8988T (cell line): ENCODE measurements around the gene RWDD4.
"Not testable (repeated sequence)": the region's sequence is repeated elsewhere in the genome, so short reads cannot be mapped to it uniquely, and the experiment has no call there.

Experiments
- DNase-seq: peaks from one replicate; pipeline ENCODE4 v3.0.0; 2011

RWDD4 gene

DNA sequence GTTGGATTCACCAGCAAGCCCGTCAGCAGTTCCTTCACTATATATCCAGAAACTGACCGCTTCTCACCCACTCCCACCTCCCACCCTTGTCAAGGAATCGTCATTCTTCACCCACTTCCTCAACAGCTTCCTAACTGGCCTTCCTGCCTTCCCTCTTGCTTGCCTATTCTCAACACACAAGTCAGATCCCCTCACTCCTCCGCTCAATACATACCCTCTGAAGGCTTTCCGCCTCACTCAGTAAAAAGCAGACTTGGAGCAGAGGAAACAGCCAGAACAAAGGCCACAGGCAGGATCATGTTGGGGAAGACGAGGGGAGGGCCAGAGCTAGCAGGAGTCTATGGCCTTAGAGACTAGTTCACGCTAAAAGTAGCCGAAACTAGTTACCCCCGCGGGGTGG is 23.7 kb downstream of the RWDD4 start:
- no peak for DNase-seq

DNA sequence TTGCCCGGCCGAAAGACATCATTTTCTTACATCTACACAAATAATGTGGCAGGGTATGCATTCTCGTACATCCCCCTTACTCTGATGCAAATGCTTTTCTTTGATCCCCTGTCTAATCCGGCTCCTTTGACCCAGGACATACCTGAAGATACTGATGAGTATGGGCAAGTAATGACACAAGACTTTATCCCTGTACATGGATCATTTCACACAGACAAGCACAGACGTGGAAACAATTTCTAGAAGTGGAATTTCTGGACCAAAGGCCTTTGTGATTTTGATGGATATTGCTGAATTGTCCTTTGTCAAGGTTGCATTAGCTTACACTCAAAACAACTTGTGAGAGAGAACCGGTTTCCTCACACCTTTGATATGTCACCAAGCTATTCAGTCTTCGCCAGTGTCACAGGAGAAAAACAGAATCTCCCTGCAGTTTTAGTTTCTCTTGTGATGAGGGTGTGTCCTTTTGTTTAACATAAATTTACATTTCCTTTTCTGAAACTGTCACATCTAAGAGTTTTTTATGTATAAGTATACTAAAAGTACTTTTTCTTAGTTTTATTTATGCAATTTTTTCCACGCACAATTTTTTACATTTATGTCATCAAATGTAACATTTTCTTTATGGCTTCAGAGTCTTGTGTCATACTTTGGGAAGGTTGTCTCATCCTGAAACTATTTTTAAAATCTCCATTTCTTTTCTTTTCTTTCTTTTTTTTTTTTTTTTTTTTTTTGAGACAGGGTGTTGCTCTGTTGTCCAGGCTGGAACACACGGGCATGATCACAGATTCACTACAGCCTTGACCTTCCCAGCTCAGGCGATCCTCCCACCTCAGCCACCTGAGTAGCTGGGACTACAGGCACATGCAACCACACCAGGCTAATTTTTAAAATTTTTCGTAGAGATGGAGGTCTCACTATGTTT is 25.2 kb downstream of the RWDD4 start:
- DNase-seq = no peak

DNA sequence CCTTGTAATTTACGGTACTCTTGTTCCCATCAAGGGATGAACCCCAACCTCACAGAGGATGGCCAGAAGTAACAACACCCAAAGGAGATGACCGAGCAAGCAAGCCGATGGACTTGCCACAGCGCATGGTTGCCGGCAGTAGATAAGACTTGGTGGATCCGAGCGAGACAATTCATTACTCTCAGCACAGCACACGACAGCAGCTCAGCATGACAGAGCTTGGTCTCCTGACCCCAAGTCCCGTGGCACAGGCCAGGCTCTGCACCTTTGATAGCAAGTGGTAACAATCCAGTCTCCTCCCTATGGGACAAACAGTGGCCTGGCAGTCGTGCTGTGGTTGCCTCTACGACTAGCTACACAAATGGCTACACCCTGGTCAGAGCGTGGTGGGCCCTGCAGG is 26.3 kb downstream of the RWDD4 start:
- no peak for DNase-seq

DNA sequence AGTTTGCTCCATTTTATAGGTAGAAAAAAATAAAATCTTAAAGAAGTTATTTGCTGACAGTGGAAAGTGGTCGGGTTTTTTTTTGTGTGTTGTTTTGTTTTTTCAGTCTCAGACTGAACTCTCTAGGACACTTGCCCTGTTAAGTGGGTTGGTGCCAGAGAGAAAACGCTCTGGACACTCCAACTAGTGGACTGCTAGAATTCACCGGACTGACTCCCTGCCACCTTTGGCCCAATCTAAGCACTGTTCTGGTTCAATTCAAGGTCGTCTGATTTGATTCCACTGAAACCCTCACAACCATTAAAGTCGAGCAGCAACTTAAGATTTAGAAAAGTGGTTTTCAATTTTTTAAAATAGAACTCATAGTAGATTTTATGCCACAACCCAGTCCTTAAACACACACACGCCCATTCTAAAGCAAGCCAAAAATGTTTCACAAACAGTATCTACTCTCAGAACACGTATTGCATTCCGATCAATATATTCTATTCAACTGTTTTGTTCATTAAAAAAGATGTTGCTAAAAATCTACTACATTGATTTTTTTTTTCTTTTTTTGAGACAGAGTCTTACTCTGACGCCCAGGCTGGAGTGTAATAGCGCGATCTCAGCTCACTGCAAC is 27.3 kb downstream of the RWDD4 start:
- DNase-seq = no peak

DNA sequence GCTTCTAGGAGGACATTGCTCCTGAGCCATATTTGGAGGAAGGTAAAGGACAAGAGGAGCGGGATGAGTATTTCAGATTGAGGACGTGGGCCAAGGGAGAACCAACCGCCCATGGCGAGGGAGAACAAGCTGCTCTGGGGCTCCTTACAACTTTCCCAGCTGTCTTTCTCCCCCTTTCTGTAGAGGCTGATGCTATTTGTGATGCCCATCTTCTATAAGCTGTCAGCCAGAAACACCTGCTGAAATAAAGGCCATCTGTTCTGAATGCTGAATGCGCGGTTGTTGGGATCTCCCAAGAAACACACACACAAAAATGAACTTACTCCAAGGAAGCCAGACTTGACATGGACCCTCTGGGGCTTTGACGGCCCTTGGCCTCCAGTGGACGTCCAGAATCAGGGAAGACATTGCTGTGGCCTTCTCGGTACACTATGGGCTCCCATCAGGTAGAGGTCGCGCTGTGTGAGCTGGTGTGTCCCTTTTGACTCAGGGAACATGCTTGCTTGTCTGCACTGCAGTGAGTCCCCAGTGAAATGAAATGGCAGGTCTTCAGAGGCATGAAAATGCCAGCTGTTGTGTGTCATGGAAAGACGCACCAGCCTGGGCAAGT is 30.9 kb downstream of the RWDD4 start:
- DNase-seq = no peak

DNA sequence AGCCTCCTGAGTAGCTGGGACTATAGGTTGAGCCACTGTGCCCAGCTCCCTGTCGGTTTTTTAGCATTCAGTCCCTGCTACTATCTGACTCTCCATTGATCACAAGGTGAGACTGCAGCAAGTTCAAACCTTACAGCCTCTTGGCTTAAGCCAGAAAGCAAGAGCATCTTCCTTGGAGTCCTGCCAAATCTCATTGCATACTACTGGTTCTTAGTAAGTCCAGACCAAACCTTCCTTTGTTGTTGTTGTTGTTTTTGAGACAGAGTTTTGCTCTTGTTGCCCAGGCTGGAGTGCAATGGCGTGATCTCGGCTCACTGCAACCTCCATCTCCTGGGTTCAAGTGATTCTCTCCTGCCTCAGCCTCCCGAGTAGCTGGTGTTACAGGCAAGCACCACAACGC is 31.7 kb downstream of the RWDD4 start:
- DNase-seq = not testable (repeated sequence)

DNA sequence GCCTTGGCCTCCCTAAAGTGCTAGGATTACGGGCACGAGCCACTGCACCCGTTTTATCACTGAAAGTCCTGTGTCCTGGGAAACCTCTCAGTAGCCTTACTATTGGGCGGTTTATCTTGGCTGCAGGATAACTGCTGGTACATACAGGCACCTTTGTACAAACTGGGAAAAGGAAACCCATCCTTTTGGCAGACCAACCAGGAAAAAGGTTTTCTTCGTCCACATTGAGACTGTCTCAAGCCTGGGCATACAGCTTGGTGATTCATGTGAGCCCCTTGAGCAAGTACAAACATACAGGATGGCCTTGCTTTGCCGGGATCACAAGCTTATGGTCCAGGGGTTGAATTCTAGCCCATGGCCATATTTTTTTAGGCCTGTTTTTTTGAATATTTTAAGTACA is 32.8 kb downstream of the RWDD4 start:
- DNase-seq = no peak

DNA sequence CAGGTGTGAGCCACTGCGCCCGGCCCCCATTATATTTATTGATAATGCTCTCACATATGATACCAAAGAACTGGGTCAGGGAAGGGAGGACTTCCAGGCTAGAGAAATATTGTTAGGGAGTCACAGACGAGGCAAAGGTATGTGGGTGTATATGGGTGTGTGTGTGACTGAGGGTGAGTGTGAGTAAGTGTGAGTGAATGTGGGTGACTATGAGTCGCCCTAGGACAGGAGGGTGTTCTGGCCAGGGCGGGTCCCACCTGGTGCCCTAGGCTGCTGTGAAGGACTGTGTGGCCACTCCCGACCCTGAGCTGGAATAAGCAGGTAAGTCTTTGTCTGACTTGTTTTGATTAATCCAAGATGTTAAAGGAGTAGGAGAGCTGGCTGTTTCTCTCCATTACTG is 34.4 kb downstream of the RWDD4 start:
- no peak for DNase-seq

DNA sequence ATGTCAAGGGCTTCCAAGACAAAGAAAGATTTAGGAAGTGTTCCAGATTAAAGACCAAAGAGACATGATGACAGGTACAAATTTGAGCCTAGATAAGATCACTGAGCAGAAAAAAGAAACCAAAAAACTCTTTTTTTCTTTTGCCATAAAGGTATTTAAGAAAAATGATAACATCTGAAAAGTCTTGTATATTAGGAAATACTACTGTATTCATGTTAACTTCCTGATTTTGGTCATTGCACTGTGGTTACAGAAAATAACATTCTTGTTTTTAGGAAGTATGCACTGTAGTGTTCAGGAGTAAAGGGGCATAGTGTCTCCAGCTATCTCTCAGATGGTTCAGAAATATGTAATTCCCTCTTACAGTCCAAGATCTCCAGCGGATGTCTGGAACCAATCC is 37.1 kb downstream of the RWDD4 start:
- no peak for DNase-seq

DNA sequence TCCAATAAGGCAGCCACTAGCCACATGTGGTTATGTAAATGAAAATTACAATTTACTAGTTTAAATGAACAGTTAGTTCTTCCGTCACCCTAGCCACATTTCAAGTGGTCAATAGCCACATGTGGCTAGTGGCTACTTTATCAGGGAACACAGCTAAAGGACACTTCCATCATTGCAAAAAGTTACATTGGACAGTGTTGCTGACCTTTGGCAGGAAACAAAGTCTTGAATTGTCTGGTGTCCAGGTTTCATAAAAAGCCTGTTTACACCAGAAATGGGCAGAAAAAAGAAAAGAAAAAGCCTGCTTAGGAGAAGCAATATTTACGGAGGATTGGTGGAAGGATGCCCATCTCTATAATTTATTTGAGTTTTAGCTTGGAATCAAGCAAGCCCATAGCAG is 38.6 kb downstream of the RWDD4 start:
- no peak for DNase-seq

DNA sequence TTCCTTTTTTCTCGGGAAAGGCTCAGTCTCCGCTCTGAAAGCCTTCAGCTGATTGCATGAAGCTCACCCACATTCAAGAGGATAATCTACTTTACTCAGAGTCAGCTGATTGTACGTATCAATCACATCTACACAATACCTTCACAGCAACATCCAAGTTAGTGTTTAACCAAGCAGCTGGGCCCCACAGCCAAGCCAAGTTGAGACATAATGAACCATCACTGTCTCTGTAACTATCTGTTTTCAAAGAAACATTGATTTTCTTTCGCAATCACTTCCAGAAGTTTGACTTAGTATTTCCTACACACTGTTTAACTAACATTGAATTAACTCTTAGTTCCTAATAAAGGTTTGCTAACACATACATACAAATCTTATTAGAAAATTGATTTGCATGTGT is 40.3 kb downstream of the RWDD4 start:
- DNase-seq = no peak

DNA sequence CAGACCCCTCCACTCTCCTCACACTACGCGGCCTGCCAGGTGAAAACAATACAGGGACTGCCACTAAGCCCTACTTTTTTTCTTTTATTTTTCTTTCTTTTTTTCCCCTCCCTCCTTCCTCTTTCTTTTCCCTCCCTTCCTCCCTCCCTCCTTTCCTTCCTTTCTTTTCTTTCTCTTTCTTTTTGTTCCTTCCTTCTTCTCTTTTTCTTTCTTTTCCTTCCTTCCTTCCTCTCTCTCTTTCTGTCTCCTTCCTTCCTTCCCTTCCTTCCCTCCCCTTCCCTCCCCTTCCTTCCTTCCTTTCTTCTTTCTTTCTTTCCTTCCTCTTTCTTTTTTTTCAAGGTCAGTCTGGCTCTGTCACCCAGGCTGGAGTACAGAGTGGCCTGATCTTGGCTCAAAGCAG is 41.9 kb downstream of the RWDD4 start:
- DNase-seq = no peak

DNA sequence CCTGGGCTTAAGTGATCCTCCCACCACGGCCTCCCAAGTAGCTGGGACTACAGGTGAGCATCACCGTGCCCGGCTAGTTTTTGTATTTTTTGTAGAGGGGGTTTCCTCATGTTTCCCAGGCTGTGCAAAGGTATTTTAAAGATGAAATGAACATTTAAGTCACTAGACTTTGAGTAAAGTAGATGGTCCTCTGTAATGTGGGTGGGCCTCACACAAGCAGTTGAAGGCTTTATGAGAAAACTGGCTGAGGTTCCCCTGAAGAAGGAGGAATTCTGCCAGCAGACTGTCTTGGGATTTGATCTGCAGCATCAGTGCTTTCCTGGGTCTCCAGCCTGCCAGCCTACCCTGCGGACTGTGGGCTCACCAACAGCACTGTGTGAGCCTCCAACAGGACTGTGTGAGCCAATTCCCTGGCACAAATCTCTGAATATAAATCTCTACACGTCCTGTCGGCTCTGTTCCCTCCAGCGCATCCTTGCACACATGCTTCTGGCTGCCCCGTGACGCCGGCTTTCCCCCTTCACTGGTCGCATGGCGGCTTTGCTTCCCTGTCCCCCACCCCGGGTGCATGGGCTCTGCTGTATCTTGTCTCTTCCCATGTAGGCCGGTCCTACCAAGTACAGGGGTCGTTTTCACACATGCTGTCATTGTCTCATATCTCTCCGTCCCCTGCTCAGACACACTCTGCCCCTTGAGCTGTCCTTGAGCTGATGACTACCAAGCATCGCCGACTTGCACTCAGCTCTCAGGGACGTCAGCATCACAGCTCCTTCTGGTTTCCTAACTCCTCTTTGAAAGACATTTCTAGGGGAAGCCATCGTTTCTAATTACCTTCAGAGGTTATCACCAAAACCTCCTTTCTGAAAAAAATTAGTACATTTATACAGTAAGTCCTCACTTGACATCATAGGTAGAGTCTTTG is 46.4 kb downstream of the RWDD4 start:
- DNase-seq = no peak

DNA sequence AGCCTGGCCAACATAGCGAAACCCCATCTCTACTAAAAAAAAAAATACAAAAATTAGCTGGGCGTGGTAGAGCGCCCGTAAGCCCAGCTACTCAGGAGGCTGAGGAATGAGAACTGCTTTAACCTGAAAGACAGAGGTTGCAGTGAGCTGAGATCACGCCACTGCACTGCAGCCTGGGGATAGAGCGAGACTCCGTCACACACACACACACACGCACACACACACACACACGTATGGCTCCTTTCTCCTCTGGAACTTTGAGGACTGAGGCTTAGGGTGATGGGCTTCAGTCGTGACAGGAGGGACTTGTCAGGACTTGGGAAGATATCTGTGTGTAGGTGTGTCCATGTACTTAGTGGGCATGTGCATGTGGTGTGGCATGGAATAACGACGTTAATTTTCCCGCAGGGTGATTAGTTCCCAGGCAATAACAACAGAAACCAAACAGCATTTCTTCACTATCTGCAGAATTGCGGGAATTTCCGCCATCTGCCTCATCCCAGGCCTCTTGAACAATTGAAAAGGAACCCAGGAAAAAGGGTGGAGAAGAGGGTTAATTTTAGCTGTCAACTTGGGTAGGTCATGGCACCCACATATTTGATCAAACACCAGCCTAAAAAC is 47.7 kb downstream of the RWDD4 start:
- DNase-seq = no peak

DNA sequence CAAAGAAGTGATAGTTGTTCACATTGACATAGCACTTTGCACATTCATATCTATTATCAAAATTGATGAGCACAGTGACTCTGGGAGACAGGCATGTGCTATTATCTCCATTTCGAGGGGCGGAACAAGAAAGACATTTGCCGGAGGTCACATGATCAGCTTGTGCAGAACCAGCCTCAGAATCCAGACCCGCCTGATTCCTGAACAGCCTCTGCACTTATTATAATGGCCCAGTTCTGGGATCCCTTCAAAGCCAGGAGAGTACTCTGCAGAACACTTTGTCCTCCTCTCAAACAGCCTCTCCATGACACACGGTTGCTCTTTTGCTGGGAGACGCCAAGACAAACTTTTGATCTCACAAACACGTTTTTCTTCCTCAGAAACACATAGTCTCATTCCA is 48.4 kb downstream of the RWDD4 start:
- no peak for DNase-seq

DNA sequence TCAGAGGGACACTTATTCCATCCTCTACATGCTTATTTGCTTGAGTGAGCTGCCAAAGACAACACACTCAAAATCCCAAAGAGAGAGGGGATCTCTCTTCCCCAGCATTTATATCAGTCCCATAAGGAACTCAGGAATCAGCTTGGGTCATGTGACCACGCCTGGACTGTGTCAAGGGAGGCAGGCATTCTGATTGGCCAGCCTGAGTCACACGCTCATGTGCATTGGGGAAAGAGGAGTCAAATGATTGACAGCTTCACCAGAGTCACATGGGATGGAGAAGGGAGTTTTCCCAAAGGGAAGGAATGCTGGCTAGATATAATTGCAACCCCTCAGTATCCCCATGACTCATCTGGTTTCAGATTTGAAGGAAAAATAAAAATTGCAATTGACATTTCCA is 49.0 kb downstream of the RWDD4 start:
- no peak for DNase-seq

DNA sequence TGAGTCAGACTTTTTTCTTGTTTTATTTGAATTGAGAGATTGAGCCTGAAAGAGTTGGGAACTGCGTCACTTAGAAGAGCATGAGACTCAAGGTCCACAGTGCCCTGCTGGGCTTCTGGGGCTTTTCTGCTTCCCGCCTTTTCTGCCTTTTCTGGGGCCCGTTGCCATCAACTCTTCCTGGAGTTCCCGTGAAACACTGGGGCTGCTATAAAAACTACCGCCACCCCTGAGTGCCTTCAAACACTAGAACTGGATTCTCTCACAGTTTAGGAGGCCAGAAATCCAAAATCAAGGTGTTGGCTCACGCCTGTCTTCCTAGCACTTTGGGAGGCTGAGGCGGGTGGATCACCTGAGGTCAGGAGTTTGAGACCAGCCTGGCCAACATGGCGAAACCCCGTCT is 49.8 kb downstream of the RWDD4 start:
- no peak for DNase-seq

DNA sequence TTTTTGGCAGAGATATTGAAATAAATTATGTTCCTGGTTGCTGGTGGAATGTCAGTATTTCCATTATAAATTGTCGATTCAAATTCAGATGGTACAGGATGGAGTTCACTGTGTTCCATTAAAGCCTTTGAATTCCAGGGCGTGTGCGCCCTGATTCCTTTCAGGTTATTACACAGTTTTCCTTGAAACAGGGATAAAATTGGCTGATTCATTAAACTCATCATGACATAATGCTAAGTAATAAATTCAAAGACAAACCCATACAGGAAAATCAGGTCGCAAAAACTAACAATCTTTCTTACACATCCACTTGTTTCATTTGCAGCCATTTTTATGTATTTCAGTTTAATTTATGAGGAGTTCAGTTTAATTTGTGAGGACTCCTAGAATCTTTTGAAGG is 51.1 kb downstream of the RWDD4 start:
- DNase-seq = no peak

DNA sequence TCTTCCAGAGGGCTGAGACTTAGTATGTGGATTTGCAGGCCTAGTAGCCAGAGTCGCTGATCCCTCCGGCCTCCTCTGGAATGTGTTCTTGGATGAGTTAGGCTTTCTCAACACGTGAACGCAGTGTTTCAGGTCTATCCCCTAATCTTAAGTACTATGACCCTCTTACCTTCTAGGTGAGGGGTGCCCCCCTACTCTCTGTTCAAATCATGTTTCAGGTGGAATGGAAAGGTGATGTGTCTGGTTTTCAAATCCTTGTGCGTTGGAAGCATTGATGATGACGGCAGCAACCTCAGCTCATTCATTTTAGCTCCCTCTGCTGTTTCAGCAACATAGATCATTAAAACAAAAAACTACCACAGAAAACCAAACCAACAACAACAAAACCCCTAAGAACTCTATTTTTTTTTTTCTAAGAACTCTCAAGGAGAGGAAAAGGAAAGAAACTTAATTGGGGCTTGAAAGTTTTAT is 56.4 kb downstream of the RWDD4 start:
- DNase-seq = no peak

DNA sequence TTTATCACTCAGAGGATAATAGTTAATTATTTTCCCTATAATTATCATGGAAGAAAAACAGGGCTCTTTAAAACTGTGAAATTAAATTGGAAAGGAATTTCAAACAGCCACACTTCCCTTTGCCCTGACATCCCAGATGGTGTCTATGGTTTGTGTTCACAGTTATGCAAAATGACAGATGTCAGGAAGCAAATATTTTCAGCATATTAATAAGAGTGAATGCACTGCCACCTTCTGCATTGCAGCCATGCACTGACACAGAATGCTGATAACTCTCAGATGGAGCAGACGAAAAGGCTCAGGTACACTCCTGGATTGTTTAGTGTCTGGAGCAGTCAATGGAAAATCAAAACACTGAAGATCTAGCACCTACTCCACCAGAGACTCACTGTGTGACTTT is 57.6 kb downstream of the RWDD4 start:
- no peak for DNase-seq

DNA sequence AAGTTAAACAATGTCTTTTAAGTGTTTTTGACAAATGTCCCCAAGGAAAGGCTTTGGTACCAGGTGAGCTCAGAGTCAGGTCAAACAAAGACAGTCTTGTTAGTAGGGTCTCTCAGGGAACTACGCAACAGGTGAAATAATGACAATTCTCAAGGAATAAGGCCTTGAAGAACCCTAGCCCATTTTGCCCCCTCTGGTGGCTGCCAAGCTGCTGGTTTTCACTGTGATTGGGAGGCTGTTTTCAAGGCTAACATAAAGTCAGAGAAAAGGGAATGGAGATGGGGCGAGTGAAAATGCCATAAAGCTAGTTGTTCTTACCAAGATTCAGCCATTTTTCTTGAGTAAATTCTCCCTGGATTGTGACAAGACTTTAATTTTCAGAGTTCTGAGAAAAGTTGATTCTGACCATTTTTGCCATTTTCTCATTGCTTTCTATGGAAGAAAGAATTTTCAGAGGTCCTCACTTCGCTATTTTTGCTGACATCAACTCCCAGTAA is 58.7 kb downstream of the RWDD4 start:
- no peak for DNase-seq

DNA sequence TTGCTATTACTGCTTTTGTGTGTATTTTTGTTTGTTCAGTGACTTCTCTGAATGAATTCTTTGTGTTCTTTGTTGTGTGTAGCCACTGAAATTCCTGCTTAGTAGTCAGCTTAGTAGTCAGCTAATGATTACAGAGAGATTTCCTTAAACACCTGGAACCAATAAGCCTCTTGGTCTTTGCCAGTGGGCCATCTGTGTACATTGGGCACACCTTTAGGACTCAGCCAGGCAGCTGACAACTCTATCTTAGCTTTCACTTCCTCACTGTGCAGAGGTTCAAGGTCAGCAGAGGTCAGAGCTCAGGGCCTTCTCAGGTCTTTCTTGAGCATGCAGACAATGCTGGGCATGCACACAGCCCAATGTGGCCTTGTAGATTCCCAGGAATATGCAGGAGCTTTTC is 59.3 kb downstream of the RWDD4 start:
- no peak for DNase-seq
